Head of caudate nucleus (tissue), 42 donors: ENCODE measurements around the gene NTNG2.
"Not testable (repeated sequence)": the region's sequence is repeated elsewhere in the genome, so short reads cannot be mapped to it uniquely, and the experiment has no call there.

Experiments used
- DNase-seq, 42 donors: peaks; one replicate each; pipeline versions ENCODE4 v3.0.0 to v3.0.0-alpha.2; 2020 to 2021; ENCODE audit warnings: mixed read lengths in 7 of 42
- intact Hi-C: fragments of 100-400 bp; cut with DNase I; formaldehyde crosslinking; loops from one replicate; pipeline ENCODE4 v1.15.0; 2022

NTNG2 gene

DNA sequence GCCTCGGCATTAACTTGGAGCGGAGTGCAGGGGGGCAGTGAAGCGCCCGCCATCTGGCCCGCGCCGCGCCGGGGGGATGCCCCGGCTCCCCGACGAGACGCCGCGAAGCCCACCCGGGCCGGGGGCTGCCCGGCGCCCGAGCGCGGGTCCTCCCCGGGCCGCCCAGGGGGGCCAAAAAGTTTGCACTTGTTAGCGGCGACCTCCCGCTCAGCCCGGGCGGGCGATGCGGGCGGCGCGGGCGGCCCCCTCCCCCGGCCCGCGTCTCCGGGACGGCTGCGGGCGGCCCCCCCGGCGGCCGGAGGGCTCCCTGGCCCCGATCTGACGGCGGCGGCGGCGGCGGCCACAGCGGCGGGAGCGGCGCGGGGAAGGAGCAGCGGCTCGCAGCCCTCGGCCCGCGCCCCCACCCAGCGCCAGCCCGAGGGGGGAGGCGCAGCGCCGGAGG, at the start of gene NTNG2:
NTNG2 (plus strand) TSS at position 316 of the 442 bp plus-strand sequence. CDS start 4,774 bp downstream, outside the sequence.
- DNase-seq, result peak in 1 of 42 donors; percentile 49
- intact Hi-C loops, result loop anchor here (10.0 kb wide), 1 partner anchor 397 kb away; no protein-coding TSS in a partner anchor

DNA sequence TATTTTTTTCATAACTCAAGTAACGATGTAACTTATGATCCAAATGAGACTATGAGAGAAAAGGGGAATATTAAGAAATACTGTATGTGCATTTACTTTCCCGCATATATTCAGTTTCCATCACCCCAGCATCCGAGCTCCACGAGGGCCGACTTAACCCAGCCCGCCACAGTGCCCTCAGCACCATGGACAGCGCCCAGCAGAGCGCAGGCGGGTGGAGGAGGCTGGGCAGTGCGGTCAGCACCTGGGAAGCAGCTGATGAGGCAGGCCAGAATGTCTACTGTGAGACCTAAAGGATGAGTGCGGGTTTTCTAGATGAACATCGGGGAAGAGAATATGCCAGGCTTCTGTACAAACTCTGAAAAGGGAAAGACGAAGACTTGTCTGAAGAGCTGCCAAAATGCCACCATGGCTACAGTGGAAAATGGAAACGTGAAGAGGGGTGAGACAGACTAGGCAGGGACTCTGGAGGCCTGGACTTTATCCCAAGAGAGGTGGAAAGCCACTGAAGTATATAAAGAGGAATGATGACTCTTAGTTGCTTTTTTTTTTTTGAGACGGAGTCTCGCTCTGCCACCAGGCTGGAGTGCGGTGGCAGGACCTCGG, 47.7 kb upstream of the NTNG2 start:
- DNase-seq, result peak in 41 of 42 donors; percentile 7 to 89 (median 67)
- intact Hi-C loops, result no loop called here

GRCh38 chr9:132116583-132116982, 45.3 kb upstream of the NTNG2 start:
- intact Hi-C loops, result no loop called here

DNA sequence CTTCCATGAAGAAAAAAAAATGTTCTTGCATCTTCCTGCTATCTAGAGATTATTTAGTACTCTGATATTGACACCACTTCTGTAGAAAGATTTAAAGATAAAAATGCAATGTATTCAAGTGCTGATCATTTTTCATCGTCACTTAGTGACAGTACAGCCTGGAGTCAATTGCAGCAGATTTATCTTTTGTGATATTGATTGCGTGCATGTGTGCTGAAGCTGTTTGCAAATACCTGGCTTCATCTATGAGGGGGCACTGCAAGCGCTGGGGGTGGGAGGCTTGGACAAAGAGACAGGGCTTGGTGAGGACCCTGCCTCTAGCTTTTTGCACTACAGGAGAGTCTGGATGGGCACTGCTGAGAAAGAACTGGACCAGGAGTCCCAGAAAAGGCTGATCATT, 44.2 kb upstream of the NTNG2 start:
- no peak for DNase-seq
- intact Hi-C loops, result no loop called here

More at GRCh38 chr9:132116583-132116982, 45.3 kb upstream of the NTNG2 start:
- DNase-seq, result no peak

- DNase-seq, result no peak
Measured at GRCh38 chr9:132121021-132121420, 40.8 kb upstream of the NTNG2 start.

GRCh38 chr9:132124800-132125199, 37.1 kb upstream of the NTNG2 start:
- intact Hi-C loops, result no loop called here
- DNase-seq, result no peak

More at GRCh38 chr9:132121021-132121420, 40.8 kb upstream of the NTNG2 start:
- intact Hi-C loops, result no loop called here

GRCh38 chr9:132125361-132125760, 36.5 kb upstream of the NTNG2 start:
- intact Hi-C loops, result no loop called here
- DNase-seq, result no peak

GRCh38 chr9:132125944-132126679, 35.7 kb upstream of the NTNG2 start:
- DNase-seq, result no peak
- intact Hi-C loops, result no loop called here

- DNase-seq, result no peak
- intact Hi-C loops, result no loop called here
Measured at GRCh38 chr9:132126680-132127236, 35.1 kb upstream of the NTNG2 start.

DNA sequence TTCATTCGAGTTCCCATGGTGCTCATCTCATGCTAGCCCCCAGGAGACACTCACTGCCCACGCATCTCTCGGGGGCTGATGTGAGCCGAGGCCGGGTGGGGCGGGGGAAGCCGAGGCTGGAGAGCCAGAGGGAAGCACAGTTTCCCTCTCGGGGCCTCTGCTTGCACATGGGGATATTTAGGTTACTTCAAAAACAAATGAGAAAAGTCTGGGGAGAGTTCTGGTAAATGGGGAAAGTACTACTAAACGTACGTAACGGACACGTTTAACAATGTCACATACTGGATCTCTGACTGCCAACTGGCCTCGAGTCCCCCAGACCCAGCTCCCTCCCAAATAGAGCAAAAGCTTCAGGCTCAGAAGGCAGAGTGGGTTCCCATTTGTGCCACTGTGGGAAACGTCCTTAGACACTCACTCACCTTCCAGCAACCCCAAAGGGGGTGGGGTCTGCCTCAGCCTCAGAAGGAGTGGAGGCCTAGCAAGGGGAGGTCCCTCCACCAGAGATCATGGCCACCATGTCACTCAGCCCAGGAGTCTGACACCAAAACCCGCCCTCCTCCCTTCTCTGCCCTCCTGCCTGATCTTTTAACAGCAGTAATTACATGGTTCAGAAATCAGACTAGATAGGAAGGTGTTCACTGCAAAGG, 33.8 kb upstream of the NTNG2 start:
- no peak for DNase-seq

GRCh38 chr9:132129535-132129934, 32.3 kb upstream of the NTNG2 start:
- intact Hi-C loops, result no loop called here
- DNase-seq, result no peak

More for the DNA sequence above, 33.8 kb upstream of the NTNG2 start:
- intact Hi-C loops, result no loop called here

- DNase-seq, intact Hi-C loops: not testable (repeated sequence)
Measured at GRCh38 chr9:132134085-132134484, 27.8 kb upstream of the NTNG2 start.

GRCh38 chr9:132135456-132135855, 26.4 kb upstream of the NTNG2 start:
- intact Hi-C loops, result no loop called here
- peak in 31 of 42 donors; percentile 14 to 69 (median 44) for DNase-seq

GRCh38 chr9:132136151-132136780, 25.6 kb upstream of the NTNG2 start:
- intact Hi-C loops, result no loop called here
- DNase-seq, result no peak

GRCh38 chr9:132141344-132141947, 20.4 kb upstream of the NTNG2 start:
- intact Hi-C loops, result no loop called here
- DNase-seq, result peak in 40 of 42 donors; percentile 22 to 79 (median 56)

- intact Hi-C loops, result no loop called here
Measured at GRCh38 chr9:132141948-132142594, 19.8 kb upstream of the NTNG2 start.

GRCh38 chr9:132142924-132143323, 18.9 kb upstream of the NTNG2 start:
- intact Hi-C loops, result no loop called here
- no peak for DNase-seq

More at GRCh38 chr9:132141948-132142594, 19.8 kb upstream of the NTNG2 start:
- DNase-seq, result no peak

GRCh38 chr9:132143359-132143758, 18.5 kb upstream of the NTNG2 start:
- intact Hi-C loops, result no loop called here
- DNase-seq, result no peak
